WTC11 (cell line): ENCODE measurements around the gene TBC1D14.

Source experiments
- ATF3 ChIP-seq: sonication (generic); formaldehyde crosslinking; conservative IDR thresholded peaks from 2 replicates; pipeline ENCODE4 v1.8.1; 2022; ENCODE audit warnings: mild to moderate bottlenecking, missing genetic modification reagents
- CTCF ChIP-seq: fragments of 200-600 bp; IDR thresholded peaks from 2 replicates; pipeline ENCODE4 v1.8.0; 2022; ENCODE audit warnings: antibody characterized with exemption
- ESRRA ChIP-seq: sonication (generic); formaldehyde crosslinking; IDR thresholded peaks from 2 replicates; pipeline ENCODE4 v1.8.1; 2022; ENCODE audit warnings: mild to moderate bottlenecking, missing genetic modification reagents, borderline replicate concordance
- GTF2I ChIP-seq: fragments of 250-450 bp; sonication (Bioruptor Pico); conservative IDR thresholded peaks from 2 replicates; pipeline ENCODE4 v1.4.0; 2021; ENCODE audit warnings: mild to moderate bottlenecking
- HMGXB4 ChIP-seq: sonication (generic); formaldehyde crosslinking; IDR thresholded peaks from 2 replicates; pipeline ENCODE4 v1.8.1; 2023; ENCODE audit warnings: mild to moderate bottlenecking, moderate library complexity, missing genetic modification reagents
- MLX ChIP-seq: sonication (generic); formaldehyde crosslinking; IDR thresholded peaks from 2 replicates; pipeline ENCODE4 v1.8.1; 2023; ENCODE audit warnings: mild to moderate bottlenecking, missing genetic modification reagents, moderate library complexity
- SP1 ChIP-seq: sonication (generic); formaldehyde crosslinking; conservative IDR thresholded peaks from 2 replicates; pipeline ENCODE4 v1.8.1; 2022; ENCODE audit warnings: missing genetic modification reagents
- TEAD4 ChIP-seq: sonication (generic); formaldehyde crosslinking; IDR thresholded peaks from 2 replicates; pipeline ENCODE4 v1.8.0; 2022; ENCODE audit warnings: mild to moderate bottlenecking, missing genetic modification reagents
- ZNF121 ChIP-seq: sonication (generic); formaldehyde crosslinking; IDR thresholded peaks from 2 replicates; pipeline ENCODE4 v1.8.0; 2023; ENCODE audit warnings: missing genetic modification reagents
- ZNF423 ChIP-seq: fragments of 250-450 bp; sonication (Bioruptor Pico); IDR thresholded peaks from 2 replicates; pipeline ENCODE4 v2.1.2; 2022; ENCODE audit warnings: mild to moderate bottlenecking, moderate library complexity
- ZNF512 ChIP-seq: sonication (generic); formaldehyde crosslinking; IDR thresholded peaks from 2 replicates; pipeline ENCODE4 v1.8.1; 2022; ENCODE audit warnings: missing genetic modification reagents, borderline replicate concordance

GRCh38 chr4:6996481-6996880 is 86.9 kb downstream of the TBC1D14 start:
- TF ChIP-seq CTCF (no peak), HMGXB4 (no peak), ATF3 (CRISPR knock-in tag) (no peak), MLX (no peak), TEAD4 (CRISPR knock-in tag) (no peak), ZNF423 (CRISPR knock-in tag) (no peak), ZNF512 (CRISPR knock-in tag) (no peak), SP1 (CRISPR knock-in tag) (no peak), GTF2I (CRISPR knock-in tag) (no peak), ESRRA (CRISPR knock-in tag) (no peak), ZNF121 (no peak)
